ENCODE results near the gene VWCE.

DNA sequence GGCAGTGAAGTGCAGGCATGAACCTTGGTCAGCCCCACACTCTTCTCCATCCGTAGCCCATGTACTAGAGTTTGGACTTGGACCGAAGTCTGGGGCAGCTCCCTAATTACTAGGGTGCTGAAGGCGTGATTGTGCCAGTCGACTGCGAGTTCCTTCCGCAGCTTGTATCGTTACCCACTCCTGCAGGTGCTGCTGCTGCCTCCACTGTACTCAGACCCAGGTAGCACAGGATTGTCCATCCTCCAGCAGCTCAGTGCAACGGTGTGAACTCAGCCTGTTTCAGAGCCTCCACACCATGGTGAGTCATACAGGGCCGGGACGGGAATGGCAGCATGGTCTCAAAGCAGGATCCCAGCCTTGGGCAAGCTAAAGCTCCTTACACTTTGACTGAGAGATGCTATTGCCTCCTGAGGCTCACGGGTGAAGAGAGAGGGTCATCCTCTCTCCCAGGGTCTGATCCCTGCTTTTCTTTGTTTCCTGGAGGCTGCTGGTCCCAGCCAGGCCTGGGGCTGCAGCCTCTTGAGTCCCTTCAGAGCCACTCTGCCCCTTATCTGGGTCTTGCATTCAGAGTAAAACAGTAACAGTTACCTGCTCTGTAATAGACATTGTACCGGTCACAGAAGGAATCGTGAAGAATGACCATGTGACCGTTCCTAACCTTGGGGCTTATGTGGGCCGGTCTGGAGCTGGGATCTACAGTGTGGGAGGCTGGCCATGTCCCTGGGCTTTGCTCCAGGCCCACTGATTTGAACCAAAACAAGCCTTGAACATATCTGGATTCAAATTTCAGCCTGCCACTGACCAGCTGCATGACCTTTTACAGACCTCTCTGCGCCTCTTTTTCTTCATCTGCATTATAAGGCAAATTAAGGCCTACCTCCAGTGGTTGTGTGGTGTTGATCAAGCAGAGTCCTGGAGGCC is 39.6 kb upstream of the VWCE start:
- TF ChIP-seq, protein P1, sequence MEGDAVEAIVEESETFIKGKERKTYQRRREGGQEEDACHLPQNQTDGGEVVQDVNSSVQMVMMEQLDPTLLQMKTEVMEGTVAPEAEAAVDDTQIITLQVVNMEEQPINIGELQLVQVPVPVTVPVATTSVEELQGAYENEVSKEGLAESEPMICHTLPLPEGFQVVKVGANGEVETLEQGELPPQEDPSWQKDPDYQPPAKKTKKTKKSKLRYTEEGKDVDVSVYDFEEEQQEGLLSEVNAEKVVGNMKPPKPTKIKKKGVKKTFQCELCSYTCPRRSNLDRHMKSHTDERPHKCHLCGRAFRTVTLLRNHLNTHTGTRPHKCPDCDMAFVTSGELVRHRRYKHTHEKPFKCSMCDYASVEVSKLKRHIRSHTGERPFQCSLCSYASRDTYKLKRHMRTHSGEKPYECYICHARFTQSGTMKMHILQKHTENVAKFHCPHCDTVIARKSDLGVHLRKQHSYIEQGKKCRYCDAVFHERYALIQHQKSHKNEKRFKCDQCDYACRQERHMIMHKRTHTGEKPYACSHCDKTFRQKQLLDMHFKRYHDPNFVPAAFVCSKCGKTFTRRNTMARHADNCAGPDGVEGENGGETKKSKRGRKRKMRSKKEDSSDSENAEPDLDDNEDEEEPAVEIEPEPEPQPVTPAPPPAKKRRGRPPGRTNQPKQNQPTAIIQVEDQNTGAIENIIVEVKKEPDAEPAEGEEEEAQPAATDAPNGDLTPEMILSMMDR (IDR thresholded peaks at IDR 0.05) = no peak
- no peak for TF ChIP-seq ZFX (IDR thresholded peaks at IDR 0.05; ENCODE audit: borderline replicate concordance)
